ENCODE data around the gene CRHR1.

The CRHR1 gene

GRCh38 chr17:45759761-45760160 is 24.4 kb upstream of the CRHR1 start:
- 93% methylated on average over 3 of the region's 3 CpGs for WGBS
- H3K27me3 ChIP-seq (ENCODE audit: insufficient read depth, low read length), result no peaks in the 10 kb centered on the region; the same call in 1 of the 2 replicates
- H3K36me3 ChIP-seq (ENCODE audit: insufficient read depth, low read length), result no peaks in the 10 kb centered on the region
- H3K4me3 ChIP-seq (ENCODE audit: low read length), result no peak overlapping the region
- H3K4me1 ChIP-seq (ENCODE audit: insufficient read depth, low read length), result no peaks in the 10 kb centered on the region
- no peak overlapping the region for H3K9ac ChIP-seq (ENCODE audit: low read depth, low read length)
- H3K9me3 ChIP-seq (ENCODE audit: insufficient read depth, low read depth, low read length), result no peaks in the 10 kb centered on the region
- H3K27ac ChIP-seq (ENCODE audit: low read depth, low read length), result no peak overlapping the region

DNA sequence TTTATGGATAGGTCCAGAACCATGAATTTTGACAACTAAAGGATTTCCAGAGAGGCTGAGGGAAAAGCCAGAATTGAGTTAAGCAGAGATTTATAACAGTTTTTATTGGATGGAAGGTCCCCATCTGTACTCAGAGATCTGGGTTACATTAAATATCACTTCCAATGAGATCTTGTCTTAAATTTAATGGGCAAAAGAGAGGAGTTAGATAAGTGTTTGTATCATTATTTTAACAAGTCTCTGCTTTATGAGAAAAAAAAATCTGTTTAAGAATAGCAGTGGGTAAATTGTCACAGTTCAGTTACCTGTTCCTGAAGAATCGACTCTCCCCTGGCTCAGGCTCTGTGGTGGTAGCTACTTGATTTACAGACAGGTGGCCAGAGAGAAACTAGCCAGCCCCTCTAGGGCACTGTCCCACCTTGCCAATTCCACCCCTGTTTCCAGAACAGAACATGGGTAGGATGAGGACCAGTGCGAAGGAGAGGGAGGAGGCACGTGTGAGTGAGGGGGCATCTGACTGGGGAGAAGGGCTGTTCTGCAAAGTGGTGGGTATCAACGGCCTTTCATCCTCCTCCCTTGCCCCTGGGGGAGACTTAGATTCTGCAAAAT is 22.1 kb upstream of the CRHR1 start:
- no peak overlapping the region for H3K4me3 ChIP-seq (ENCODE audit: low read length)
- H3K27ac ChIP-seq (ENCODE audit: low read depth, low read length), result no peak overlapping the region
- H3K9me3 ChIP-seq (ENCODE audit: insufficient read depth, low read depth, low read length), result no peaks in the 10 kb centered on the region
- no peaks in the 10 kb centered on the region for H3K36me3 ChIP-seq (ENCODE audit: insufficient read depth, low read length)
- H3K9ac ChIP-seq (ENCODE audit: low read depth, low read length), result no peak overlapping the region
- 95% methylated on average over 3 of the region's 4 CpGs for WGBS
- H3K27me3 ChIP-seq (ENCODE audit: insufficient read depth, low read length), result no peaks in the 10 kb centered on the region
- H3K4me1 ChIP-seq (ENCODE audit: insufficient read depth, low read length), result no peaks in the 10 kb centered on the region

DNA sequence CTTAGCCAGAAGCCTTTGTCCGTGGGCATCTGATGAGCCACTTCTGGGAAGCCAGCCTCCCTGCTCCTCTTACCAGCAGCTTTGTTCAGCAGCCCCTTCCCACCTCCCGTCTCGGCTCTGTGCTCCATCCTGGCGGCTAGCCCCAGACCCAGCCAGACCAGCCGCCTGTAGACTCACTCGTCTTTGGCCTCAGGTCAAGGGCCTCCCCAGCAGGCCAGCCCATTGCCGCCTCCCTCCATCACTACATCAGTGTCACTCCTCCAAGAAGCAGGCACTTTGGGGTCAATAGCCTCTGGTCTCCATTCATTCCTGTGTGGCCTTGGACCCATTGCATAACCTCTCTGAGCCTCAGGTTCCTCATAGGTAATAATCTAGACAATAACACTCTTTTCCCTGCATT is 20.9 kb upstream of the CRHR1 start:
- Histone ChIP-seq H3K27ac (ENCODE audit: low read depth, low read length) (no peak overlapping the region), H3K9me3 (ENCODE audit: insufficient read depth, low read depth, low read length) (no peaks in the 10 kb centered on the region), H3K27me3 (ENCODE audit: insufficient read depth, low read length) (no peaks in the 10 kb centered on the region), H3K4me3 (ENCODE audit: low read length) (no peak overlapping the region), H3K9ac (ENCODE audit: low read depth, low read length) (no peak overlapping the region), H3K4me1 (ENCODE audit: insufficient read depth, low read length) (no peaks in the 10 kb centered on the region), H3K36me3 (ENCODE audit: insufficient read depth, low read length) (no peaks in the 10 kb centered on the region)
- WGBS, result 82% methylated on average over 7 of the region's 7 CpGs

DNA sequence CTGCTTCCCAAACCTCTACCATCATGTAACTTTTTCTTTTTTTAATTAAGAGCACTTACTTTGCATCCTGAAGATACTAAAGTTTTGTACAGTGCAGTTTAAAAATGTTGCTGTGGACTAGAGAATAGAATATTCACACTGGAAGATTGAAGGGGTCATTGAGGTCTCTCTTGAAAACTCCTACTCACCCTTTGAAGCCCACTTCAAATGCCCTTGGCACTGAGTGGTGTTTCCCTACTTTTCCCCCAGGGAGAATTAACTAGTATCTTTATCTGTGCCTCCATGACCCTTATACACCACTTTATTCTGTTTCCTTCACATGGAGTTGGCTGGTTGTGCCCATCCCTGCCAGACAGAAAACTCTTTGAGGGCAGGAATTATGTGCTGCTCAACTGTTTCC is 19.6 kb upstream of the CRHR1 start:
- Histone ChIP-seq H3K36me3 (ENCODE audit: insufficient read depth, low read length) (no peaks in the 10 kb centered on the region), H3K9ac (ENCODE audit: low read depth, low read length) (no peak overlapping the region), H3K4me3 (ENCODE audit: low read length) (no peak overlapping the region), H3K27ac (ENCODE audit: low read depth, low read length) (no peak overlapping the region), H3K9me3 (ENCODE audit: insufficient read depth, low read depth, low read length) (no peaks in the 10 kb centered on the region), H3K4me1 (ENCODE audit: insufficient read depth, low read length) (no peaks in the 10 kb centered on the region), H3K27me3 (ENCODE audit: insufficient read depth, low read length) (no peaks in the 10 kb centered on the region)

- 50% methylated on average over 4 of the region's 4 CpGs for WGBS
These were observed 16.1 kb upstream of the CRHR1 start for GRCh38 chr17:45768000-45768399.

DNA sequence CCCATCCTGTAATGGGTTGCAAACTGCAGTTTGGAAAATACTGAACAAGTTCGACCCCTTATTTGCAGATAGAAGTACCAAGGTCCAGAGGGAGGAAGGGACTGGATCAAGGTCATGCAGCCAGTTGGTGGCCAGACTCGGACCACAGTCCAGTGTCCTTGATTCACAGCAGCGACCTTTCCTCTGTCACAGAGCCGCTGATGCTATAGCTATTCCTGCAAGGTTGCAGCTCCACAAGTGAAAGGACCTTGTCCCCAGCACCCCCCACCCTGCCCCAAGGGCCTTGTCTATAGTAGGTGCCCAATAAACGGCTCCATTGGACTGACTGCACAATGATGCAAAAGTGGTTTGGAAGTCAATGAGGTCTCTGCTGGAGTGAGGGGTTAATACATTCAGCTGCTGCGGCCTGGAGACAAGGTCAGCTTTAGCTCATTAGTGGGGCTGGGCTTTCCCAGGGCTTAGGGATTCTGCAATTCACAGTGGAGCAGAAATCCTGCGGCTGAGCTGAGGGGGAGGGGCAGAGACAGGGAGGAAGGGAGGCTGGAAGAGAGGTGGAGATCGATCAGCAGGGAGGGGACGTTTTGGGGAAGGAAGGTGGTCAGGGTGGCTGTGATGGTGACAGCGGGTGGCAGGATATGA is 13.4 kb upstream of the CRHR1 start:
- no peak overlapping the region for H3K4me3 ChIP-seq (ENCODE audit: low read length)
- WGBS, result 45% methylated on average over 10 of the region's 10 CpGs
- no peak overlapping the region for H3K9ac ChIP-seq (ENCODE audit: low read depth, low read length)

More at GRCh38 chr17:45768000-45768399, 16.1 kb upstream of the CRHR1 start:
- no peaks in the 10 kb centered on the region for H3K36me3 ChIP-seq (ENCODE audit: insufficient read depth, low read length)
- H3K9me3 ChIP-seq (ENCODE audit: insufficient read depth, low read depth, low read length), result no peaks in the 10 kb centered on the region
- no peak overlapping the region for H3K9ac ChIP-seq (ENCODE audit: low read depth, low read length)
- H3K27me3 ChIP-seq (ENCODE audit: insufficient read depth, low read length), result no peaks in the 10 kb centered on the region
- peaks cover 10% of the 10 kb centered on the region for H3K4me1 ChIP-seq (ENCODE audit: insufficient read depth, low read length)
- no peak overlapping the region for H3K27ac ChIP-seq (ENCODE audit: low read depth, low read length)
- H3K4me3 ChIP-seq (ENCODE audit: low read length), result no peak overlapping the region

DNA sequence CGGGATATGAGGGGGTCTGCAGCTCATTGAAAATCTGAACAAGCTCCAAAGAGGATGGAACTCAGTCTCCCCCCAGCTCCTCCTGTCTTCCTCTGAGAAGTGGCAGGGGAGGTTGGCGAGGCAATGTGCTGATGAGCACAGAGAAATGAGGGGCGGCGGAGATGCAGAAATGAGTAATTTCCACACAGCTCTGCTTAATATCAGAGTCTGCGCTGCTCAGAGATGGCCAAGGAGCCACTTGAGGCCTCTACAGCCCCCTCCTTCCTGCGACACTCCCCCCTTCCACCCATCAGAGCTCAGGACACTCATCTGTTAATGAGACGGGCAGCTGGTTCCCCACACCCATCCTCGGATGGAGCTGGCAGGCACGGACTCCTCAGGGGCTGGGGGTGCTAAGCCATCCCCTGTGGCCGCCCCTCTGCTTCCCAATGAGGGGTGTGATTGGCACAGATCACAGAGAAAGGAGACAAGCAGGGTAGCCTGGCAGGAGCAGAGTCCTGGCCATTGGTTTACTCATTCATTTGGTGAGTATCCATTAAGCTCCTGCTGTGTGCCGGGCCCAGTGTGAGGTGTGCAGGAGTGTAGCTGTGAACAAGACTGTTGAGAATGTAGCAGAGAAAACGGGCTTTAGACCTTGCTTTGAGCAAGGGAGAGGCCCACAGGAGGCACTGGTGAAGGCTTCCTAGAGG is 12.7 kb upstream of the CRHR1 start:
- H3K4me1 ChIP-seq (ENCODE audit: insufficient read depth, low read length), result peaks cover 10% of the 10 kb centered on the region
- no peak overlapping the region for H3K9ac ChIP-seq (ENCODE audit: low read depth, low read length)
- H3K4me3 ChIP-seq (ENCODE audit: low read length), result no peak overlapping the region
- H3K27me3 ChIP-seq (ENCODE audit: insufficient read depth, low read length), result no peaks in the 10 kb centered on the region
- H3K27ac ChIP-seq (ENCODE audit: low read depth, low read length), result no peak overlapping the region
- 39% methylated on average over 12 of the region's 12 CpGs for WGBS
- H3K9me3 ChIP-seq (ENCODE audit: insufficient read depth, low read depth, low read length), result no peaks in the 10 kb centered on the region
- no peaks in the 10 kb centered on the region for H3K36me3 ChIP-seq (ENCODE audit: insufficient read depth, low read length)

More for the DNA sequence above, 13.4 kb upstream of the CRHR1 start:
- H3K27ac ChIP-seq (ENCODE audit: low read depth, low read length), result no peak overlapping the region
- H3K36me3 ChIP-seq (ENCODE audit: insufficient read depth, low read length), result no peaks in the 10 kb centered on the region
- no peaks in the 10 kb centered on the region for H3K27me3 ChIP-seq (ENCODE audit: insufficient read depth, low read length)
- no peaks in the 10 kb centered on the region for H3K9me3 ChIP-seq (ENCODE audit: insufficient read depth, low read depth, low read length)
- H3K4me1 ChIP-seq (ENCODE audit: insufficient read depth, low read length), result peaks cover 10% of the 10 kb centered on the region

DNA sequence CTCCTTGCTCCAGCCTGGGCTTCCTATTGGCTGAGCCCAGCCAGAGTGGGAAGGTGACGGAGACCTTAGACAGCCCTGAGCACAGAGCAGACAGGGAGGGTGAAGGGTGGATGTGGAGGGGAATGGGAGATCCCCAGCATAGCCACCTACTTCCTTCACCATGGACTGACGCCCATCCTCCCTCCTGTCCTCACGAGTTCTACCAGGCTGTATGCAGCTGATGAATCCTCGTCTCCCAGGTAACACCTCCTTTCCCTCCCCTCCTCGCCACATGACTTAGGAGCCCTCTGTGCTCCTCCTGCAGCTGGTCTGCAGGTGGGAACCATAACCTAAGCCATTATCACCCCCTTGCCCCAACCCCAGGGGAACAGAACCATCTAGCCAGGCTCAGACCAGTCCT is 9.0 kb upstream of the CRHR1 start:
- H3K27me3 ChIP-seq (ENCODE audit: insufficient read depth, low read length), result no peaks in the 10 kb centered on the region
- H3K4me1 ChIP-seq (ENCODE audit: insufficient read depth, low read length), result peaks cover 10% of the 10 kb centered on the region
- H3K4me3 ChIP-seq (ENCODE audit: low read length), result no peak overlapping the region
- 79% methylated on average over 5 of the region's 5 CpGs for whole genome bisulfite sequencing
- H3K27ac ChIP-seq (ENCODE audit: low read depth, low read length), result no peak overlapping the region
- H3K9ac ChIP-seq (ENCODE audit: low read depth, low read length), result no peak overlapping the region
- H3K36me3 ChIP-seq (ENCODE audit: insufficient read depth, low read length), result no peaks in the 10 kb centered on the region
- no peaks in the 10 kb centered on the region for H3K9me3 ChIP-seq (ENCODE audit: insufficient read depth, low read depth, low read length)

DNA sequence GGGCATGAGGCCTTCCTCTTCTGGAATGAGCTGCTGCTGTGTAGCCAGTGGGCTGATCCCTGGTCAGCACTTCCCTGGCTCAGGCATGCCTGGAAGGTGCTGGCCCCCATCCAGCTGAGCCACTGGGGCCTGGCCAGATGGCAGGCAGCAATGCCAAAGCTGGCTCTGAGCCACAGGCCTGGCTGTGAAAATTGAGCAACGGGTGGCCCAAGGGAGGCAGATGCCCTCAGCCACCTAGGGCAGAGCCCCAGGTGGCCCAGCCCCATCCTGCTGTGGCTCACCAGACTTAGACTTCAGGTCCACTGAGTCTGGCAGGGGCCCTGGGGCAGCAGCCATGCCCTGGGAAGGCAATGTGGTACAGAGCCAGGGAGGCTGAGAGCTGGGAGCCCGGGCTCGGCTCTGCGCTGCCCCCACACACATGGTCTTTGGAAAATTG is 8.5 kb upstream of the CRHR1 start:
- H3K36me3 ChIP-seq (ENCODE audit: insufficient read depth, low read length), result no peaks in the 10 kb centered on the region
- H3K27ac ChIP-seq (ENCODE audit: low read depth, low read length), result no peak overlapping the region
- H3K4me3 ChIP-seq (ENCODE audit: low read length), result no peak overlapping the region
- no peak overlapping the region for H3K9ac ChIP-seq (ENCODE audit: low read depth, low read length)
- WGBS, result 90% methylated on average over 4 of the region's 4 CpGs
- no peaks in the 10 kb centered on the region for H3K27me3 ChIP-seq (ENCODE audit: insufficient read depth, low read length)
- H3K9me3 ChIP-seq (ENCODE audit: insufficient read depth, low read depth, low read length), result no peaks in the 10 kb centered on the region
- peaks cover 10% of the 10 kb centered on the region for H3K4me1 ChIP-seq (ENCODE audit: insufficient read depth, low read length)

- H3K9ac ChIP-seq (ENCODE audit: low read depth, low read length), result no peak overlapping the region
- H3K4me1 ChIP-seq (ENCODE audit: insufficient read depth, low read length), result 0 out of 2 replicates have a peak, but pooled peaks cover 3% of the 10 kb centered on the region
- peaks cover 9% of the 10 kb centered on the region for H3K27me3 ChIP-seq (ENCODE audit: insufficient read depth, low read length)
- 85% methylated on average over 6 of the region's 7 CpGs for WGBS
- H3K9me3 ChIP-seq (ENCODE audit: insufficient read depth, low read depth, low read length), result no peaks in the 10 kb centered on the region
- no peaks in the 10 kb centered on the region for H3K36me3 ChIP-seq (ENCODE audit: insufficient read depth, low read length)
- H3K4me3 ChIP-seq (ENCODE audit: low read length), result no peak overlapping the region
- no peak overlapping the region for H3K27ac ChIP-seq (ENCODE audit: low read depth, low read length)
These were observed 7.2 kb upstream of the CRHR1 start for GRCh38 chr17:45776896-45777295.

DNA sequence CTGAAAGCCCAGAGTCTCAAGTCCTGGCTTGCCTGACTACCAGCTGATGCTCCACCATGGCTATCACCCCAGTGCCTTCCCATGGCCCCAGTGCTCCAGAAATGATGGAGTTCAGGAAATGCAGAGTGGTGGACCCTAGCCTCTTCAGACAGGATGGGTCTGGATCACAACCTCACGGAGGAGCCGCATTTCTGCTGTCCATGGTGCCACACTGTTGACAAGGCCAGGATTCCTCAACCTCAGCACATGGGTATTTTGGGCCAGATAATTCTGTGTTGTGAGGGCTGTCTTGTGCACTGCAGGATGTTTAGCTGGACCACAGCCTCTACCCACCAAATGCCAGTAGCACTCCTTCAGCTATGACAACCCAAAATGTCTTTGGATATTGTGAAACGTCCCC is 6.7 kb upstream of the CRHR1 start:
- WGBS, result 69% methylated on average over 3 of the region's 3 CpGs

More for the DNA sequence above, 6.7 kb upstream of the CRHR1 start:
- Histone ChIP-seq H3K27ac (ENCODE audit: low read depth, low read length) (no peak overlapping the region), H3K9ac (ENCODE audit: low read depth, low read length) (no peak overlapping the region), H3K36me3 (ENCODE audit: insufficient read depth, low read length) (no peaks in the 10 kb centered on the region), H3K9me3 (ENCODE audit: insufficient read depth, low read depth, low read length) (no peaks in the 10 kb centered on the region), H3K27me3 (ENCODE audit: insufficient read depth, low read length) (peaks cover 14% of the 10 kb centered on the region), H3K4me3 (ENCODE audit: low read length) (no peak overlapping the region), H3K4me1 (ENCODE audit: insufficient read depth, low read length) (no peaks in the 10 kb centered on the region)
